Ectodermal cell (in vitro differentiated cells): Measurements from ENCODE around the gene CFAP65.

Experiments used
- H3K27ac ChIP-seq: 2 replicates; pipeline ENCODE4 v1.7.0; 2013; ENCODE audit warnings: mild to moderate bottlenecking, low read depth, low read length; ENCODE audit not compliant: insufficient read depth, poor library complexity, severe bottlenecking
- H3K27me3 ChIP-seq: 2 replicates; pipeline ENCODE4 v1.7.0; 2013; ENCODE audit warnings: mild to moderate bottlenecking, low read length; ENCODE audit not compliant: insufficient read depth, control insufficient read depth, poor library complexity, severe bottlenecking
- H3K36me3 ChIP-seq: one replicate; pipeline ENCODE4 v1.7.0; 2013; ENCODE audit warnings: low read length; ENCODE audit not compliant: control insufficient read depth, insufficient read depth
- H3K4me1 ChIP-seq: one replicate; pipeline ENCODE4 v1.7.0; 2013; ENCODE audit warnings: low read length; ENCODE audit not compliant: control insufficient read depth, insufficient read depth
- H3K4me3 ChIP-seq: 2 replicates; pipeline ENCODE4 v1.7.0; 2013; ENCODE audit warnings: low read depth, low read length, control low read depth; ENCODE audit not compliant: insufficient read depth
- H3K9me3 ChIP-seq: 2 replicates; pipeline ENCODE4 v1.7.0; 2013; ENCODE audit warnings: mild to moderate bottlenecking, low read length, moderate library complexity; ENCODE audit not compliant: control insufficient read depth
- WGBS, 2 experiments: methylation state at CpG; one replicate each; pipeline ENCODE4 v1.1.7; 2013; ENCODE audit warnings: missing lambda C conversion rate in 2 of 2; 5-methylcytosine and 5-hydroxymethylcytosine counted together

CFAP65 gene

GRCh38 chr2:218983263-218983933 lies 57.9 kb downstream of the CFAP65 start:
- H3K27me3 ChIP-seq = peaks cover 100% of the 10 kb centered on the region
- no peaks in the 10 kb centered on the region for H3K9me3 ChIP-seq
- 6 to 7% methylated on average over 23 of the region's 23 CpGs for WGBS, 2 experiments
- peaks cover 17% of the 10 kb centered on the region for H3K4me1 ChIP-seq
- H3K4me3 ChIP-seq = no peak overlapping the region
- H3K27ac ChIP-seq = no peak overlapping the region
- no peaks in the 10 kb centered on the region for H3K36me3 ChIP-seq

DNA sequence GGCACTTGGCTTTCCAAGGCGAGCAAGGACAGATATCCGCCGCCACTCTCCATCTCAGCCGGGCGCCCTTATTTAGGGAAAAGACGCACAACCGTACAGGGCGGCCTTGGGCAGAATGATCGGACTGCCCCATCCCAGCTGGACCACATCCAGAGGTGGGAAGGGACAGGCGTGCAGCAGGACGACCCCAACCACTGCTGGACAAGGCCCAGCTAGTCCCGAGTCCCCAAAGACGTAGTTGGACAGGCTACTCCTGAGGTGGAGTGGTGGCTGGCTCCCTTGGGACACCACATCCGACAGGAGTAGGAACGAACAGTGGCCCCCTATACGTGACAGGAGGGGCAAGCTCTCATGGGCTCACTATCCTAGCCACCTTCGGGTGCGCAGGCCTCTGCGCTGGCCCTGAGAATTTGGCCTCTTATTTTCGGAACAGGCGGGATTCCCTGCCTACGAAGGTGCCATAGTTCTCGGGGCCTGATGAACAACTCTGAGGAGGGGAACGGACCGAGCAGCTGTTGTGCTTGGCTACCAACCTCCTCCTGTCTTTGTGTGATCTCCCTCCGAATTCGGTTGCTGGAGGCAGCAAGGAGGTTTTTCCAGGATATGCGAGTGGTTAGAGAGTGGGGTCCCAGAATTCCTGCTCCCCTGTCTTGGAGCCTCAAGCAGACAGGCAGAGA lies 58.6 kb downstream of the CFAP65 start:
- Histone ChIP-seq H3K4me3 (no peak overlapping the region), H3K27ac (no peak overlapping the region), H3K4me1 (peaks cover 17% of the 10 kb centered on the region), H3K27me3 (peaks cover 100% of the 10 kb centered on the region), H3K9me3 (no peaks in the 10 kb centered on the region), H3K36me3 (no peaks in the 10 kb centered on the region)
- WGBS, 2 experiments = 5 to 7% methylated on average over 28 of the region's 28 CpGs

DNA sequence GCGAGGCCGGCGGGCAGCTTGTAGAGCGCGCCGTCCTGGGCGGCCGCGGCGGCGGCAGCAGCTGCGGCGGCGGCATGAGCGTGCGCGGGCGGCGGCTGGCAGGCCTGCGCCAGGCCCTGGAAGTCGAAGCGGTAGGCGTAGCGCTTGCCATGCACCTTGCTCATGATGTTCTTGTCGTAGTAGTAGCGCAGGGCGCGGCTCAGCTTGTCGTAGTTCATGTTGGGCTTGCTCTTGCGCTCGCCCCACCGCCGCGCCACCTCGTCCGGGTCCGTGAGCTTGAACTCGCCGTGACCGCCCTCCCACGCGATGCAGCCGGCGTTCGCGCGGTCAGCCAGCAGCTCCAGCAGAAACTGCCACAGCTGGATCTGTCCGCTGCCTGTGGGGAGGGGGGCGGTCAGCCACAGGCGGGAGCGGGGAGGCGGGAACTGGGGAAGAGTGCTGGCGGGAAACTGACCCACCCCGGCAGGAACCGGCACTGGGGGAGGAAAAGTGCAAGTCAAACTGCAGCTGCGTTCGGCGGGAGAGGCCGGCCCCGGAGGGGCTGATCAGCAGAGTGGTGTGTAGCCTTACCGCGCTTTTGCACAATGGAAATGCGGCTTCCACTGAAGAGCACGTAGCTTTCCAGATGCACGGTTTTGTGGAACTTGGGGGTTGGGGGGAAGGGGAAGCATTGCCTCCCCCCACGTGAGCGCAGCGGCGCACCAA lies 59.3 kb downstream of the CFAP65 start:
- Histone ChIP-seq H3K27ac (no peak overlapping the region), H3K4me3 (no peak overlapping the region)
- WGBS, 2 experiments = 1% methylated on average over 69 of the region's 69 CpGs

GRCh38 chr2:218981390-218981880 lies 59.9 kb downstream of the CFAP65 start:
- peaks cover 100% of the 10 kb centered on the region for H3K27me3 ChIP-seq
- H3K4me1 ChIP-seq = peaks cover 17% of the 10 kb centered on the region
- H3K36me3 ChIP-seq = no peaks in the 10 kb centered on the region
- 2% methylated on average over 46 of the region's 46 CpGs for WGBS, 2 experiments
- no peak overlapping the region for H3K27ac ChIP-seq
- H3K4me3 ChIP-seq = no peak overlapping the region
- H3K9me3 ChIP-seq = no peaks in the 10 kb centered on the region

More for the DNA sequence above, 59.3 kb downstream of the CFAP65 start:
- Histone ChIP-seq H3K27me3 (peaks cover 100% of the 10 kb centered on the region), H3K9me3 (no peaks in the 10 kb centered on the region), H3K4me1 (peaks cover 17% of the 10 kb centered on the region), H3K36me3 (no peaks in the 10 kb centered on the region)

GRCh38 chr2:218980735-218981389 lies 60.5 kb downstream of the CFAP65 start:
- H3K27me3 ChIP-seq = peaks cover 100% of the 10 kb centered on the region
- H3K4me1 ChIP-seq = peaks cover 17% of the 10 kb centered on the region
- H3K9me3 ChIP-seq = no peaks in the 10 kb centered on the region
- WGBS, 2 experiments = 3% methylated on average over 26 of the region's 26 CpGs
- H3K4me3 ChIP-seq = no peak overlapping the region
- no peak overlapping the region for H3K27ac ChIP-seq
- H3K36me3 ChIP-seq = no peaks in the 10 kb centered on the region

- H3K4me3 ChIP-seq = peak overlapping the region; percentile 18
- 3 to 4% methylated on average over 38 of the region's 39 CpGs for WGBS, 2 experiments
- peaks cover 11% of the 10 kb centered on the region for H3K4me1 ChIP-seq
- H3K27ac ChIP-seq = no peak overlapping the region
- H3K9me3 ChIP-seq = no peaks in the 10 kb centered on the region
- peaks cover 100% of the 10 kb centered on the region for H3K27me3 ChIP-seq
- no peaks in the 10 kb centered on the region for H3K36me3 ChIP-seq
Observed at GRCh38 chr2:218979846-218980734, 61.2 kb downstream of the CFAP65 start.

- 66 to 76% methylated on average over 4 of the region's 4 CpGs for WGBS, 2 experiments
- Histone ChIP-seq H3K9me3 (no peaks in the 10 kb centered on the region), H3K27ac (no peak overlapping the region), H3K36me3 (no peaks in the 10 kb centered on the region), H3K4me3 (no peak overlapping the region), H3K27me3 (peaks cover 82% of the 10 kb centered on the region), H3K4me1 (no peaks in the 10 kb centered on the region)
Observed at GRCh38 chr2:218975060-218975777, 66.1 kb downstream of the CFAP65 start.

GRCh38 chr2:218970894-218971293 lies 70.4 kb downstream of the CFAP65 start:
- WGBS, 2 experiments = 30 to 37% methylated on average over 1 of the region's 1 CpG
- peaks cover 73% of the 10 kb centered on the region for H3K27me3 ChIP-seq

More at GRCh38 chr2:218970894-218971293, 70.4 kb downstream of the CFAP65 start:
- no peak overlapping the region for H3K4me3 ChIP-seq
- H3K36me3 ChIP-seq = no peaks in the 10 kb centered on the region
- no peaks in the 10 kb centered on the region for H3K4me1 ChIP-seq
- H3K27ac ChIP-seq = no peak overlapping the region
- no peaks in the 10 kb centered on the region for H3K9me3 ChIP-seq
